Measurements from ENCODE around the gene PLD1.

Gene PLD1

GRCh38 chr3:171790898-171791691 is 19.2 kb downstream of the PLD1 start:
- no peak for DNase-seq

- DNase-seq: no peak
Measured at GRCh38 chr3:171790574-171790897, 19.7 kb downstream of the PLD1 start.

GRCh38 chr3:171789759-171790505 is 20.4 kb downstream of the PLD1 start:
- DNase-seq: no peak

GRCh38 chr3:171788546-171789351 is 21.5 kb downstream of the PLD1 start:
- no peak for DNase-seq

GRCh38 chr3:171786997-171787396 is 23.3 kb downstream of the PLD1 start:
- no peak for DNase-seq

GRCh38 chr3:171784937-171785336 is 25.3 kb downstream of the PLD1 start:
- DNase-seq: no peak

GRCh38 chr3:171784387-171784786 is 25.9 kb downstream of the PLD1 start:
- DNase-seq: no peak

- DNase-seq: no peak
Measured at GRCh38 chr3:171783626-171784025, 26.7 kb downstream of the PLD1 start.

GRCh38 chr3:171783086-171783485 is 27.2 kb downstream of the PLD1 start:
- DNase-seq: no peak

- DNase-seq: no peak
Measured at GRCh38 chr3:171782617-171783016, 27.7 kb downstream of the PLD1 start.

GRCh38 chr3:171781711-171782127 is 28.6 kb downstream of the PLD1 start:
- DNase-seq: no peak

- DNase-seq: no peak
Measured at GRCh38 chr3:171778493-171778892, 31.8 kb downstream of the PLD1 start.

- no peak for DNase-seq
Measured at GRCh38 chr3:171777596-171777995, 32.7 kb downstream of the PLD1 start.

- DNase-seq: no peak
Measured at GRCh38 chr3:171776839-171777583, 33.3 kb downstream of the PLD1 start.

- no peak for DNase-seq
Measured at GRCh38 chr3:171776411-171776810, 33.9 kb downstream of the PLD1 start.

GRCh38 chr3:171775943-171776342 is 34.3 kb downstream of the PLD1 start:
- DNase-seq: no peak

GRCh38 chr3:171774521-171774920 is 35.8 kb downstream of the PLD1 start:
- DNase-seq: no peak

GRCh38 chr3:171772427-171773056 is 37.7 kb downstream of the PLD1 start:
- peak; percentile 69 for DNase-seq

- peak; percentile 80 for DNase-seq
Measured at GRCh38 chr3:171770689-171771620, 39.3 kb downstream of the PLD1 start.

- no peak for DNase-seq
Measured at GRCh38 chr3:171769461-171769860, 40.8 kb downstream of the PLD1 start.

GRCh38 chr3:171768986-171769385 is 41.3 kb downstream of the PLD1 start:
- DNase-seq: no peak
